PC-9 (cell line): Measurements from ENCODE around the gene PGP.

ENCODE experiments used
- EZH2 ChIP-seq: fragments of 200-600 bp; sonication (generic); IDR thresholded peaks from 2 replicates; pipeline ENCODE4 v1.8.0; 2017; ENCODE audit warnings: antibody characterized with exemption, low read depth
- TF ChIP-seq, protein P1 (sequence below): fragments of 200-600 bp; sonication (generic); conservative IDR thresholded peaks from 2 replicates; pipeline ENCODE4 v1.6.1; 2017; ENCODE audit warnings: mixed run types, antibody characterized with exemption, mild to moderate bottlenecking, moderate library complexity

- TF ChIP-seq, protein P1, sequence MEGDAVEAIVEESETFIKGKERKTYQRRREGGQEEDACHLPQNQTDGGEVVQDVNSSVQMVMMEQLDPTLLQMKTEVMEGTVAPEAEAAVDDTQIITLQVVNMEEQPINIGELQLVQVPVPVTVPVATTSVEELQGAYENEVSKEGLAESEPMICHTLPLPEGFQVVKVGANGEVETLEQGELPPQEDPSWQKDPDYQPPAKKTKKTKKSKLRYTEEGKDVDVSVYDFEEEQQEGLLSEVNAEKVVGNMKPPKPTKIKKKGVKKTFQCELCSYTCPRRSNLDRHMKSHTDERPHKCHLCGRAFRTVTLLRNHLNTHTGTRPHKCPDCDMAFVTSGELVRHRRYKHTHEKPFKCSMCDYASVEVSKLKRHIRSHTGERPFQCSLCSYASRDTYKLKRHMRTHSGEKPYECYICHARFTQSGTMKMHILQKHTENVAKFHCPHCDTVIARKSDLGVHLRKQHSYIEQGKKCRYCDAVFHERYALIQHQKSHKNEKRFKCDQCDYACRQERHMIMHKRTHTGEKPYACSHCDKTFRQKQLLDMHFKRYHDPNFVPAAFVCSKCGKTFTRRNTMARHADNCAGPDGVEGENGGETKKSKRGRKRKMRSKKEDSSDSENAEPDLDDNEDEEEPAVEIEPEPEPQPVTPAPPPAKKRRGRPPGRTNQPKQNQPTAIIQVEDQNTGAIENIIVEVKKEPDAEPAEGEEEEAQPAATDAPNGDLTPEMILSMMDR: no peak
- no peak for TF ChIP-seq EZH2
Measured at GRCh38 chr16:2246301-2246885, 31.8 kb upstream of the PGP start.
